Transverse colon (tissue), 4 donors: ENCODE data around the gene DRG2. TPM values are rescaled to one million over a fixed set of nuclear protein-coding genes. Genes with fewer than 3 reads are reported as not detected.

ENCODE experiments used
- DNase-seq: peaks from one replicate; pipeline ENCODE4 v3.0.0-alpha.2; 2019
- H3K27ac ChIP-seq, 4 donors: fragments of 200-600 bp; sonication (generic); 2 replicates each; pipeline ENCODE4 v1.5.1; 2016 to 2018; ENCODE audit warnings: inconsistent platforms in 4 of 4
- H3K27me3 ChIP-seq: fragments of 200-600 bp; sonication (generic); 2 replicates; pipeline ENCODE4 v1.5.1; 2017; ENCODE audit warnings: inconsistent platforms
- H3K36me3 ChIP-seq, 4 donors: fragments of 200-600 bp; sonication (generic); 2 replicates each; pipeline ENCODE4 v1.5.1; 2017 to 2019; ENCODE audit warnings: inconsistent platforms in 4 of 4
- H3K4me1 ChIP-seq, 4 donors: fragments of 200-600 bp; sonication (generic); 2 replicates each; pipeline ENCODE4 v1.5.1; 2017 to 2020; ENCODE audit warnings: inconsistent platforms in 4 of 4
- H3K4me3 ChIP-seq, 4 donors: fragments of 200-600 bp; sonication (generic); 1 replicate in 1 of 4; 2 replicates in 3 of 4; pipeline versions ENCODE4 v1.5.1 to v1.6.1; 2017 to 2019; ENCODE audit warnings: inconsistent platforms in 4 of 4
- H3K9me3 ChIP-seq, 2 donors: fragments of 200-600 bp; sonication (generic); 2 replicates each; pipeline ENCODE4 v1.5.1; 2017 to 2019; ENCODE audit warnings: inconsistent platforms in 2 of 2
- EP300 ChIP-seq: sonication (generic); formaldehyde crosslinking; IDR thresholded peaks from one replicate; pipeline ENCODE4 v1.6.1; 2017; ENCODE audit warnings: antibody characterized with exemption, low read depth
- POLR2A ChIP-seq: fragments of 450-650 bp; IDR thresholded peaks from one replicate; pipeline ENCODE4 v1.6.1; 2016; ENCODE audit warnings: antibody characterized with exemption, mild to moderate bottlenecking, moderate library complexity
- POLR2AphosphoS5 ChIP-seq, 3 donors: sonication (generic); formaldehyde crosslinking; IDR thresholded peaks; one replicate each; pipeline ENCODE4 v1.6.1; 2016; ENCODE audit warnings: antibody characterized with exemption in 3 of 3
- WGBS, 2 donors: methylation state at CpG; one replicate each; pipeline ENCODE4 v1.1.5; 2018; ENCODE audit warnings: low coverage in 1 of 2; 5-methylcytosine and 5-hydroxymethylcytosine counted together
- in situ Hi-C, 4 donors: fragments of 200-750 bp; cut with MboI; loops; one replicate each; pipeline versions ENCODE4 v1.15.0 to v1.15.1; 2017; ENCODE audit warnings: low sequenced_read_pairs in 3 of 4, low pct_ligation_motif_present in 1 of 4, low pct_unique_long_range_greater_than_20kb in 1 of 4
- intact Hi-C: fragments of 100-400 bp; cut with DNase I; formaldehyde crosslinking; loops from one replicate; pipeline ENCODE4 v1.15.1; 2023; ENCODE audit warnings: low total_unique reads
- total RNA-seq, 4 donors: library from RNA; depleted of rRNA; stranded (reverse); fragments of >200 nt; gene quantifications; one replicate each; pipeline ENCODE4 v1.1.0, GENCODE V29; 2016
- TF ChIP-seq, protein P1 (sequence below), 5 experiments: fragments of 200-600 bp in 3 of 5; fragments of 450-650 bp in 2 of 5; sonication (generic) in 3 of 5; IDR thresholded peaks; 1 replicate in 2 of 5; 2 replicates in 3 of 5; pipeline ENCODE4 v1.5.1; 2016 to 2017; ENCODE audit warnings: antibody characterized with exemption in 5 of 5, inconsistent platforms in 3 of 5, mild to moderate bottlenecking in 2 of 5, moderate library complexity in 1 of 5

Gene DRG2
- total RNA-seq, 4 donors from 2014 or later, result 27.9 to 90.6 (median 33.3) TPM

DNA sequence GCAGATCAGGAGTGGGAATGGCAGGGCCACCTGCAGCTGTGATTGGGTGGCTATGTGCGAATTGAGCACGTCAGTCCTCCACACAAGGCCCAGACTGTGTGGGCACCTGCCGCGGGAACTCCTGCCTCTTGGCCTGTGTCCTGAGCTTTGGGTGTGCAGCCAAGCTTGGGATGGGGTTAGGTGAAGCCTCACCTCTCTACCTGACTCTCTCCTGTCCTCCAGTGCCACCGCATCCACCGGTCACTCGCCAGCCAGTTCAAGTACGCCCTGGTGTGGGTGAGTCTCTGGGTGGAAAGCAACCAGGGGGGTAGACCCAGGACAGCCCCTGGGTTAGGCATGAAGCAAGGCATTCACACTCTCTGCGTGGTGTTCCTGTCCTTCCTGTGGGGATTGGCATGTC, 18.5 kb downstream of the DRG2 start:
- intact Hi-C loops (no loop called here), in situ Hi-C loops (no loop called here)
- no peak overlapping the region for H3K4me3 ChIP-seq
- TF ChIP-seq EP300 (no peak), POLR2AphosphoS5 (IDR thresholded peaks at IDR 0.05) (no peak), POLR2A (no peak)
- TF ChIP-seq, protein P1, sequence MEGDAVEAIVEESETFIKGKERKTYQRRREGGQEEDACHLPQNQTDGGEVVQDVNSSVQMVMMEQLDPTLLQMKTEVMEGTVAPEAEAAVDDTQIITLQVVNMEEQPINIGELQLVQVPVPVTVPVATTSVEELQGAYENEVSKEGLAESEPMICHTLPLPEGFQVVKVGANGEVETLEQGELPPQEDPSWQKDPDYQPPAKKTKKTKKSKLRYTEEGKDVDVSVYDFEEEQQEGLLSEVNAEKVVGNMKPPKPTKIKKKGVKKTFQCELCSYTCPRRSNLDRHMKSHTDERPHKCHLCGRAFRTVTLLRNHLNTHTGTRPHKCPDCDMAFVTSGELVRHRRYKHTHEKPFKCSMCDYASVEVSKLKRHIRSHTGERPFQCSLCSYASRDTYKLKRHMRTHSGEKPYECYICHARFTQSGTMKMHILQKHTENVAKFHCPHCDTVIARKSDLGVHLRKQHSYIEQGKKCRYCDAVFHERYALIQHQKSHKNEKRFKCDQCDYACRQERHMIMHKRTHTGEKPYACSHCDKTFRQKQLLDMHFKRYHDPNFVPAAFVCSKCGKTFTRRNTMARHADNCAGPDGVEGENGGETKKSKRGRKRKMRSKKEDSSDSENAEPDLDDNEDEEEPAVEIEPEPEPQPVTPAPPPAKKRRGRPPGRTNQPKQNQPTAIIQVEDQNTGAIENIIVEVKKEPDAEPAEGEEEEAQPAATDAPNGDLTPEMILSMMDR (IDR thresholded peaks at IDR 0.05), result no peak
- no peaks in the 10 kb centered on the region for H3K4me1 ChIP-seq
- no peaks in the 10 kb centered on the region for H3K36me3 ChIP-seq
- 99 to 100% methylated on average over 1 to 9 of the region's 9 CpGs for WGBS, 2 donors
- no peaks in the 10 kb centered on the region for H3K27me3 ChIP-seq
- H3K9me3 ChIP-seq, result no peaks in the 10 kb centered on the region
- H3K27ac ChIP-seq, result no peak overlapping the region
- no peak for DNase-seq

DNA sequence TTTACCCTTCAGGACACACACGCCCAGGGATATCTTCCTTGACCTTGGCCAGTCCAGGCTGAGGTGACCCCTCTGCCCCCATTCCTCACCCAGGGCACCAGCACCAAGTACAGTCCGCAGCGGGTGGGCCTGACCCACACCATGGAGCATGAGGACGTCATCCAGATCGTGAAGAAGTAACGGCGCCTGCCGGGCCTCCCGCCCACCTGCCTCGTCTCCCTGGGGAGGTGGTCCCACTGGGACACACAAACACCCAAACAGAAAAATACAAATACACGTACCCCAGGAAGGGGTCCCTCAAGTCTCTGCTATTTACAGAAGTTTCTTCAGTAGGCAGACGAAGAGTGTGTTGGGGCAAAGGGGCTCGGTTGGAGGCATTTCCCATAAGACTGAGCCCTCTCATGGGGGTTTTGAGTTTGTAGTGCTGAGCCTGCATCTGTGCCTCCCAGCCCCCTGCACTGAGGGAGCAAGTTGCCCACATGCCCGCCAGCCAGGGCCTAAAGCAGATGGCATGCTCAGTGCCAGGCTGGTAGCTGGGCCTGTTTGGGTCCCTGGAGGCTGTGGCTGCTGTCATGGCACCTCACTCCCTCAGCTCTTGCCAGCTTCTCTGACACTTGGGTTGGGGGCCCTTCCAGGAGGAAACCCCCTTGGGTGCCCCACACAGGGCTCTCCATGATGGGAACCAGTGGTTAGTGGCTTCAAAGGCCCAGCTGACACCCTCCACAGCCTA, 19.5 kb downstream of the DRG2 start:
- Histone ChIP-seq H3K9me3 (no peaks in the 10 kb centered on the region), H3K27me3 (no peaks in the 10 kb centered on the region), H3K4me3 (no peak overlapping the region), H3K4me1 (no peaks in the 10 kb centered on the region), H3K36me3 (no peaks in the 10 kb centered on the region), H3K27ac (no peak overlapping the region)
- TF ChIP-seq, protein P1 (IDR thresholded peaks at IDR 0.05), result no peak
- TF ChIP-seq POLR2A (no peak), POLR2AphosphoS5 (IDR thresholded peaks at IDR 0.05) (no peak), EP300 (no peak)
- in situ Hi-C loops, result no loop called here
- WGBS, 2 donors, result 73 to 83% methylated on average over 3 to 14 of the region's 14 CpGs
- intact Hi-C loops, result no loop called here
- no peak for DNase-seq

DNA sequence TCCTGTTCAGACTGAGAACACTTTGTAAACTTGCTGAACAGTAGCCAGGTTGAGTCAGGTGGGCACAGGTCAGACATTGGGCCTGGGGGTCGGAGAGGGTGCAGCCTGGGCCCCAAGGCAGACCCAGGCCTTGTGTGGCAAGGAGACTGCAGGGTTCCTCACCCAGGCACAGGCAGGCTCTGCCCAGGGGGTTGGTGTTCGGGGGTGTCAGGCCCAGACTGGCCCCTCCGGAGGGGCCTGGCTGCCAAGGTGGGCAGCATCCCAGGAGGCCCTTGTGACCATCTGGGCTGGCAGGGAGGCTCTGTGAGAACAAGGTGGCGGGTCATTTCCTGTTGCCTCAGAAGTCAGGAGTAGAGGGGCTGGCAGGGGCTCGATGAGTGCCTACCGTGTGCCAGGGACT, 20.2 kb downstream of the DRG2 start:
- in situ Hi-C loops (no loop called here), intact Hi-C loops (no loop called here)
- no peaks in the 10 kb centered on the region for H3K36me3 ChIP-seq
- TF ChIP-seq EP300 (no peak), POLR2A (no peak)
- TF ChIP-seq, protein P1 (IDR thresholded peaks at IDR 0.05), result no peak
- WGBS, 2 donors, result 87% methylated on average over 6 of the region's 6 CpGs; no CpG with 5 or more reads in 1 of the 2 donors
- no peak for DNase-seq
- no peak overlapping the region for H3K4me3 ChIP-seq
- H3K9me3 ChIP-seq, result no peaks in the 10 kb centered on the region
- no peaks in the 10 kb centered on the region for H3K27me3 ChIP-seq
- no peak overlapping the region for H3K27ac ChIP-seq
- H3K4me1 ChIP-seq, result no peaks in the 10 kb centered on the region

DNA sequence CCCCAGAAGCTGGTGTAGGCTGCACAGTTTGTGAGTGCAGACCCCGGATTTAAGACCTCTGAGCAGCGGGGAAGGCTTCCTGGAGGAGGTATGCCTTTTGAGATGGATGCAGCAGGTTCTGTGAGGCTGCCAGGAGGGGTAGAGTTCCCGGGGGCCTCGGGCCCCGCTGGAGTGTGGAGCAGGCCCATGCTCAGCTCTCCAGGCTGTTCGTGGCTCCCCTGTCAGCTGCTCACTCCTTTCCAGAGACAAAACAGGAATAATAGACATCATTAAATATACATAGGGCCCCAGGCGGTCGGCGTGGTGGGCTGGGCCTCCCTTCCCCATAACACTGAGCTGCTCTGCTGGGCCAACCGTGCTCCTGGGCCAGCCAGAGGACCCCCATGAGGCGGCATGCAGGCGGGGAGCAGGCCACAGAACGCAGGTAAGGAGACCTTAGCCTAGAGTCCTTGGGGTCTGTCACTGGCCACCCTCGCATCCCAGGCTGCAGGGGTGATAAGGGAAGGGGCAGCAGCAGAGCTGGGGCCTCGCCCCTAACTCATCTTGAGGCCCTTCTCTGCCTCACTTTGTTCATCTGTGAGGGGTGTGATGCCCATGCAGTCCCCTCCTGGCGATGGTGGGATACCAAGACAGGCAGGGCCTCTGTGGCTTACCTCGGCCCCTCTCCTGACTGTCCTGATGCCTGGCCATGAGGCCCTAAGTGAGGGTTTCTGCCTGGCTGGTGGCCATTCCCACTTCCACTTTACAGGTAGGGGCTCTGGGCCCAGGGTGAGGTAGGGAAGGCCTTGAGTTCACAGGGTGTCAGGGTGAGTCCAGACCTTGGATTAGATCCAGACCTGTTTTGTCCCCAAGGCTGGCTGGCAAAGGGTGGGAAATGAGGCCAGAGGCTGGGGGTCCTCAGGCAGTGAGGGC, 20.9 kb downstream of the DRG2 start, which contains the start of gene MYO15A:
Gene MYO15A, plus strand, starts transcription at position 356 of the 912 bp plus-strand sequence. CDS start 10,045 bp downstream, outside the sequence.
- H3K4me3 ChIP-seq, result no peak within 1 kb of the TSS
- H3K4me1 ChIP-seq, result no peaks in the 10 kb centered on the region
- H3K27ac ChIP-seq, result no peak within 1 kb of the TSS
- no peak for DNase-seq
- no peaks in the 10 kb centered on the region for H3K36me3 ChIP-seq
- intact Hi-C loops, result no loop called here
- no peaks in the 10 kb centered on the region for H3K9me3 ChIP-seq
- no peaks in the 10 kb centered on the region for H3K27me3 ChIP-seq
- in situ Hi-C loops, result no loop called here
- WGBS, 2 donors, result 77% methylated on average over 17 of the region's 17 CpGs; no CpG with 5 or more reads in 1 of the 2 donors
- TF ChIP-seq POLR2AphosphoS5 (IDR thresholded peaks at IDR 0.05), result no peak
- no peak for TF ChIP-seq POLR2A
- no peak for TF ChIP-seq EP300
- TF ChIP-seq, protein P1 (IDR thresholded peaks at IDR 0.05), result no peak
